Measurements from ENCODE around the gene OR2A42. TPM values are rescaled to one million over a fixed set of nuclear protein-coding genes. Genes with fewer than 3 reads are reported as not detected.
"Not testable (repeated sequence)": the region's sequence is repeated elsewhere in the genome, so short reads cannot be mapped to it uniquely, and the experiment has no call there.

The OR2A42 gene
- total RNA-seq, 1 donor = under 0.01 TPM

- not testable (repeated sequence) for DNase-seq (ENCODE audit: low read depth); H3K4me3 ChIP-seq (ENCODE audit: low read depth, low read length)
Observed at GRCh38 chr7:144245372-144245771, 6.0 kb upstream of the OR2A42 start.

- DNase-seq (ENCODE audit: low read depth); H3K4me3 ChIP-seq (ENCODE audit: low read depth, low read length): not testable (repeated sequence)
Observed at GRCh38 chr7:144238530-144239082, 799 bp downstream of the OR2A42 start.

GRCh38 chr7:144233039-144233438 is 6.4 kb downstream of the OR2A42 start:
- not testable (repeated sequence) for H3K4me3 ChIP-seq (ENCODE audit: low read depth, low read length); DNase-seq (ENCODE audit: low read depth)

DNA sequence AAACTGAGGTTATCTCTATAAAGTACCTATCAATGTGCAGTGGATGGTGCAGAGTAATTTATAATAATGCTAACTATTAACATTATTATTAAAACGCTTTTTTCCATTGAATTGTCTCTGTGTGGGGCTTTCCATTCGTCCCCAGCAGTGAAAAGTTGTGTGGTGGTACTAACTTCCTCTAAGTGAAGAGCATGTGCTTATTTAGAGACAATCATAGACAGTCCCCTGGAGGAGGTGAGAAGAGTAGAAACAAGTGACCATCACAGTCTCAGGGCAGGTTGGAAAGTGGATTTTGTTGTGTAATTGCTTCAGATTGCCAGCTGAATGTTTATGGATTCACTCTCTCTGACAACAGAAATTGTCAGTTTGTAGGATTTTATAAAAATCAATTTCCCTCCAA is 8.4 kb downstream of the OR2A42 start:
- not testable (repeated sequence) for H3K4me3 ChIP-seq (ENCODE audit: low read depth, low read length)

GRCh38 chr7:144228810-144229209 is 10.6 kb downstream of the OR2A42 start:
- H3K4me3 ChIP-seq (ENCODE audit: low read depth, low read length); DNase-seq (ENCODE audit: low read depth): not testable (repeated sequence)

More for the DNA sequence above, 8.4 kb downstream of the OR2A42 start:
- DNase-seq (ENCODE audit: low read depth) = not testable (repeated sequence)

- DNase-seq (ENCODE audit: low read depth); H3K4me3 ChIP-seq (ENCODE audit: low read depth, low read length): not testable (repeated sequence)
Observed at GRCh38 chr7:144226866-144227265, 12.5 kb downstream of the OR2A42 start.

DNA sequence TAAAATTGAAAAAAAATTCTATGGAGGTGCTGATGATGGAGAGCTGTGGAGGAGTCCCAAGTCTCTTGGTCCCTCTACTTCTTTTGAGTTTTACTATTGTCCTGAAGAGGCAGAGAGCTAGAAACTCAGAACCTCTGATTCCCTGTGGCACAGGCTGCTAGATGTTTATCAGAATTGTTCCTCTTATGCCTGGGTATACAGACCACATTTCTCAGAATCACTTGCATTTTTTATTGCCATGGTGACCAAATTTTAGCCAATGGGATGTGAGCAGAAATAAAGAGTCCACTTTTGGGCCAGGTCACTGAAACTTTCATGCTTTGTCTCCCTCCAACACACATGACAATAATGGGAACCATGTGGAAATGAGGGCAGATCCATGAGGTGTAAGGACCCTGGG is 15.7 kb downstream of the OR2A42 start:
- not testable (repeated sequence) for DNase-seq (ENCODE audit: low read depth)

GRCh38 chr7:144220531-144220930 is 18.9 kb downstream of the OR2A42 start:
- not testable (repeated sequence) for DNase-seq (ENCODE audit: low read depth); H3K4me3 ChIP-seq (ENCODE audit: low read depth, low read length)

More for the DNA sequence above, 15.7 kb downstream of the OR2A42 start:
- H3K4me3 ChIP-seq (ENCODE audit: low read depth, low read length) = not testable (repeated sequence)

- H3K4me3 ChIP-seq (ENCODE audit: low read depth, low read length); DNase-seq (ENCODE audit: low read depth): not testable (repeated sequence)
Observed at GRCh38 chr7:144219149-144219548, 20.3 kb downstream of the OR2A42 start.

- H3K4me3 ChIP-seq (ENCODE audit: low read depth, low read length); DNase-seq (ENCODE audit: low read depth): not testable (repeated sequence)
Observed at GRCh38 chr7:144218581-144218980, 20.8 kb downstream of the OR2A42 start.

- not testable (repeated sequence) for H3K4me3 ChIP-seq (ENCODE audit: low read depth, low read length); DNase-seq (ENCODE audit: low read depth)
Observed at GRCh38 chr7:144217200-144217599, 22.2 kb downstream of the OR2A42 start.

DNA sequence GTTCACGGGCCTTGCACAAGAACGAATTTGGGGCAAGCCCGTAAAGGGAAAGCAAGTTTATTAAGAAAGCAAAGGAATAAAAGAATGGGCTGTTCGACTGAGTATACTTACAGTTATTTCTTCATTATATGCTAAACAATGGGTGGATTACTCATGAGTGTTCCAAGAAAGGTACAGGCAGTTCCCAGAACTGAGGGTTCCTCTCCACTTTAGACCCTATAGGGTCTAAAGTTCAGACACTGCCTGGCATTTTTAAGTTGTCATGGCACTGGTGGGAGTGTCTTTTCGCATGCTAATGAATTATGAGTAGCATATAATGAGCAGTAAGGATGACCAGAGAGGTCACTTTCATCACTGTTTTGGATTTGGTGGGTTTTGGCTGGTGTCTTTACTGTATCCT is 34.1 kb downstream of the OR2A42 start:
- DNase-seq (ENCODE audit: low read depth); H3K4me3 ChIP-seq (ENCODE audit: low read depth, low read length): not testable (repeated sequence)

DNA sequence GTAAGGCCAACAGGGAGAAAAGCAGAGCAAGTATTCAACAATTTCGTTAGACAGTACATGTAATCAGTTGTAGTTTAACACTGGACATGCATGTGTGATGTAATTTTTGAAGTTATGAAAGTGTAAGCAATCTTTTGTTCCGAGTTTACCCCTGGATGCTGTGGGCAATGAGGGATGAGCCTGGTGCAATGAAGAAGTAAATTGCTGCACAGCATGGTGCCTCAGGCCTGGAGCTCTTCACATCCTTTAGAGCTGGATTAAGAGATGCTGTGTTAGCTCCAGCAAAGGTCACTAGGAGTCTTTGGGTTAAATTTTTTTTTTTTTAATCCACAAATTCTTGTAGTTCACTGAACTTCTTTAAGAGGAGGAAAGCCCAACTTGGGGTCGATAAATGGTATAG is 36.3 kb downstream of the OR2A42 start:
- DNase-seq (ENCODE audit: low read depth); H3K4me3 ChIP-seq (ENCODE audit: low read depth, low read length): not testable (repeated sequence)

- DNase-seq (ENCODE audit: low read depth); H3K4me3 ChIP-seq (ENCODE audit: low read depth, low read length): not testable (repeated sequence)
Observed at GRCh38 chr7:144201978-144202377, 37.4 kb downstream of the OR2A42 start.

GRCh38 chr7:144198934-144199333 is 40.5 kb downstream of the OR2A42 start:
- H3K4me3 ChIP-seq (ENCODE audit: low read depth, low read length); DNase-seq (ENCODE audit: low read depth): not testable (repeated sequence)

- H3K4me3 ChIP-seq (ENCODE audit: low read depth, low read length); DNase-seq (ENCODE audit: low read depth): not testable (repeated sequence)
Observed at GRCh38 chr7:144195212-144195872, 44.1 kb downstream of the OR2A42 start, which contains the start of gene ARHGEF35. Gene ARHGEF35, minus strand, starts transcription at chr7:144195833. Its CDS starts 7,450 bp downstream, at chr7:144188383.

DNA sequence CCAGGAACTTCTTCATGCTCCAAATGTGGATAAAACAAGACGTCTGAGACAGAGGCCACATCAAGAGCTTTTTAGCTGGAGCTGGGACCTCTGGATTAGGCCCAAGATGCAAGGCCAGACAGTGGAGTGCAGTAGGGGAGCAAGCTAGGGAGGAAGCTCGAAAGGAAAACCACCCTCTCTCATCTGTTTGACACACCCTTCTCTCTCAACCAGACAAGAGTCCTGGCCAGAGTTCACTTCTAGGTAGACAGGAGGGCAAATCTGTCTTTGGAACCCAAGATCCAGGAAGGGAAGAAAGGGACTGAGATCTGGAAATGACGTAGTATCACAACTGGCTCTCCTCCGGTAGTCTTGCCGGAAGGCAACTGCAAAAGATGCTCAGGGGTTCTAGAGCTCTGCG is 45.0 kb downstream of the OR2A42 start:
- not testable (repeated sequence) for DNase-seq (ENCODE audit: low read depth); H3K4me3 ChIP-seq (ENCODE audit: low read depth, low read length)

- H3K4me3 ChIP-seq (ENCODE audit: low read depth, low read length); DNase-seq (ENCODE audit: low read depth): not testable (repeated sequence)
Observed at GRCh38 chr7:144193782-144194181, 45.6 kb downstream of the OR2A42 start.

- H3K4me3 ChIP-seq (ENCODE audit: low read depth, low read length); DNase-seq (ENCODE audit: low read depth): not testable (repeated sequence)
Observed at GRCh38 chr7:144188578-144189171, 50.7 kb downstream of the OR2A42 start.

DNA sequence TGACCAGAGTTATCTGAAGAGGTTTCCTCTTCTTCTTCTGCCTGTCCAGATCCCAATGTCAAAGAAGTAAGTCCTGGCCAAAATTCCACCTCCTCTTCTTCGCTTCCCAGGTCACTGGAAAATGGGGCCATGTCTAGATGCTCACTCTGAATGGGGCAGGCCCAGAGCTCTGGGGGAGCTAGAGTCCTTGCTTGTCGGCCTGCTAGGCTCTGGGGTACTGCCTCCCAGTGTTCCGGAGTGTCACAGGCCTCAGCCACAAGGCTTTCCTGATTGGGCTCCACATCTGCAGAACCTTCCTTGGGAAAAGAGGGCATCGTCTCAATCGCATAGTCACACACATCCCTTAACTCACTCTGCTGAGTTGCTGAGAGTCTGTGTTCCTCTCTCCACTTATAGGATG is 51.6 kb downstream of the OR2A42 start:
- H3K4me3 ChIP-seq (ENCODE audit: low read depth, low read length); DNase-seq (ENCODE audit: low read depth): not testable (repeated sequence)

Measured in fibroblast of villous mesenchyme (primary cell).